Measurements from ENCODE around the gene SORCS2.

- TF ChIP-seq CTCF (IDR thresholded peaks at IDR 0.05; ENCODE audit: low read depth, low read length) (no peak), EZH2phosphoT487 (IDR thresholded peaks at IDR 0.05; ENCODE audit: low read depth) (no peak)
These were observed 566.1 kb downstream of the SORCS2 start for GRCh38 chr4:7758476-7758875.
